Cardiac muscle cell (in vitro differentiated cells and primary cell): ENCODE results near the gene MCC. TPM values are rescaled to one million over a fixed set of nuclear protein-coding genes. Genes with fewer than 3 reads are reported as not detected.
A peak's percentile ranks its signal among the peaks of the same experiment; 100 is the strongest.

ENCODE experiments used
- DNase-seq, 2 donors: peaks; one replicate each; pipeline versions ENCODE4 v3.0.0 to v3.0.0-alpha.2; 2010 to 2017; ENCODE audit warnings: low read depth in 1 of 2, low spot score in 1 of 2
- H3K27ac ChIP-seq: fragments of 200-600 bp; sonication (generic); 2 replicates; pipeline ENCODE4 v1.5.1; 2016
- H3K27me3 ChIP-seq: fragments of 200-600 bp; sonication (generic); 2 replicates; pipeline ENCODE4 v1.6.0; 2016; ENCODE audit warnings: control low read depth
- H3K36me3 ChIP-seq: fragments of 200-600 bp; sonication (generic); 2 replicates; pipeline ENCODE4 v1.5.1; 2016; ENCODE audit warnings: control low read depth
- H3K4me1 ChIP-seq: fragments of 200-600 bp; sonication (generic); 2 replicates; pipeline ENCODE4 v1.8.1; 2017; ENCODE audit warnings: low read depth, mild to moderate bottlenecking, mixed run types
- H3K4me3 ChIP-seq: fragments of 200-600 bp; sonication (generic); 2 replicates; pipeline ENCODE4 v1.5.1; 2016; ENCODE audit warnings: mild to moderate bottlenecking
- H3K9me3 ChIP-seq: fragments of 200-600 bp; sonication (generic); 2 replicates; pipeline ENCODE4 v1.5.1; 2017; ENCODE audit warnings: low read depth, mild to moderate bottlenecking, control low read depth
- polyA plus RNA-seq: library from polyadenylated mRNA; unstranded; fragments of >200 nt; fragmentation: Nextera tagmentation; extraction: Ambion mirVana; gene quantifications from 2 replicates; pipeline ENCODE4 v1.2.1, GENCODE V29; 2016
- total RNA-seq: library from RNA; depleted of rRNA; stranded (reverse); fragments of >200 nt; gene quantifications from 2 replicates; pipeline ENCODE4 v1.2.3, GENCODE V29; 2016
- TF ChIP-seq, protein P1 (sequence below): IDR thresholded peaks from 2 replicates; pipeline ENCODE4 v1.5.1; 2012; ENCODE audit warnings: low read depth, mild to moderate bottlenecking, low read length

Gene MCC
- total and polyA plus RNA-seq, 2 experiments from 2014 or later, result 37.8 to 137 TPM

DNA sequence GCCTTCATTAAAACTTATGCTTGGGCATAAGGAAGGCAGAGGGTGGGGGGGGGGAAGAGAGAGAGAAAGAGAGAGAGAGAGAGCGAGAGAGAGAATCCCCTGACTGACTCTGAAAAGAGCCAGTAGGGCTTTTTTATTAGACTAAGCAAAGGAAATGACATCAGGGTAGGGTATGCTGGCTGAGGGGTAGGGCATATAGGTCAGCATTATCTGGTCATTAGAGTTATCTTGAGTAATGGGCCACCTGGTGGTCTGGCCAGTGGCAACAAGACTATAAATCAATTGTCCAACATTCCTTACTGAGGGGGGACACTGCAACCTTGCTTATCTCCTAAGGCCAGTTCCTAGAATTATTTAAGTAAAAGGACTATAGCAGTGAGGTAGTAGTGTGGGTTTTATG lies 120.7 kb downstream of the MCC start:
- no peaks in the 10 kb centered on the region for H3K27me3 ChIP-seq
- H3K36me3 ChIP-seq, result no peaks in the 10 kb centered on the region
- no peaks in the 10 kb centered on the region for H3K4me1 ChIP-seq
- no peak overlapping the region for H3K27ac ChIP-seq
- no peak overlapping the region for H3K4me3 ChIP-seq
- TF ChIP-seq, protein P1, sequence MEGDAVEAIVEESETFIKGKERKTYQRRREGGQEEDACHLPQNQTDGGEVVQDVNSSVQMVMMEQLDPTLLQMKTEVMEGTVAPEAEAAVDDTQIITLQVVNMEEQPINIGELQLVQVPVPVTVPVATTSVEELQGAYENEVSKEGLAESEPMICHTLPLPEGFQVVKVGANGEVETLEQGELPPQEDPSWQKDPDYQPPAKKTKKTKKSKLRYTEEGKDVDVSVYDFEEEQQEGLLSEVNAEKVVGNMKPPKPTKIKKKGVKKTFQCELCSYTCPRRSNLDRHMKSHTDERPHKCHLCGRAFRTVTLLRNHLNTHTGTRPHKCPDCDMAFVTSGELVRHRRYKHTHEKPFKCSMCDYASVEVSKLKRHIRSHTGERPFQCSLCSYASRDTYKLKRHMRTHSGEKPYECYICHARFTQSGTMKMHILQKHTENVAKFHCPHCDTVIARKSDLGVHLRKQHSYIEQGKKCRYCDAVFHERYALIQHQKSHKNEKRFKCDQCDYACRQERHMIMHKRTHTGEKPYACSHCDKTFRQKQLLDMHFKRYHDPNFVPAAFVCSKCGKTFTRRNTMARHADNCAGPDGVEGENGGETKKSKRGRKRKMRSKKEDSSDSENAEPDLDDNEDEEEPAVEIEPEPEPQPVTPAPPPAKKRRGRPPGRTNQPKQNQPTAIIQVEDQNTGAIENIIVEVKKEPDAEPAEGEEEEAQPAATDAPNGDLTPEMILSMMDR, result no peak
- H3K9me3 ChIP-seq, result no peaks in the 10 kb centered on the region
- no peak for DNase-seq

DNA sequence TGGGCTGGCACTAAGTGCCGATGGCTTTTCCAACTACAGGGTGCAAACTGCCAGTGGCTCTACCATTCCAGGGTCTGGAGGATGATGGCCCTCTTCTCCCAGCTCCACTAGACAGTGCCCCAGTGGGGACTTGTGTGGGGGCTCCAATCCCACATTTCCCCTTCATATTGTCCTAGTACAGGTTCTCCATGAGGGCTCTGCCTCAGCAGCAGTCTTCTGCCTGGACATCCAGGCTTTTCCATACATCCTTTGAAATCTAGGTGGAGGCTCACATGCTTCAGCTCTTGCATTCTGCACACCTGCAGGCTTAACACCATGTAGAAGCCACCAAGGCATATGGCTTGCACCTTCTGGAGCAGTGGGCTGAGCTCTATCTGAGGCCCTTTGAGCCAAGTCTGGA lies 123.8 kb downstream of the MCC start:
- DNase-seq, result no peak
- Histone ChIP-seq H3K27ac (no peak overlapping the region), H3K4me3 (no peak overlapping the region), H3K9me3 (no peaks in the 10 kb centered on the region), H3K36me3 (no peaks in the 10 kb centered on the region), H3K27me3 (no peaks in the 10 kb centered on the region), H3K4me1 (peaks cover under 1% of the 10 kb centered on the region)
- TF ChIP-seq, protein P1, result no peak

DNA sequence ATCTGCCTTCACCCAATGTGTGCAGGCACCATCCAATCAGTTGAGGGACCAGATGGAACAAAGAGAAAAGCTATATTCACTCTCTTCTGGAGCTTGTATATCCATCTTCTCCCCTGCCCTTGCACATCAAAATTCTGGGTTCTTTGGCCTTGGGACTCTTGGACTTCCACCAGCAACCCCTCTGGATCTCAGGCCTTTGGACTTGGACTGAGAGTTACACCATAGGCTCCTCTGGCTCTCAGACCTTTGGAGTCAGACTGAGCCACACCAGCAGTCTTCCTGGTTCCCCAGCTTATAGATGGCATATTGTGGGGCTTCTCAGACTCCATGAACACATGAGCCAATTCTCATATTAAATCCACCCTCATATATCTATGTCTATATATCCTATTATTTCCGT lies 126.6 kb downstream of the MCC start:
- H3K4me1 ChIP-seq, result peaks cover 11% of the 10 kb centered on the region
- H3K27ac ChIP-seq, result no peak overlapping the region
- H3K4me3 ChIP-seq, result no peak overlapping the region
- no peak for DNase-seq
- H3K9me3 ChIP-seq, result no peaks in the 10 kb centered on the region
- no peaks in the 10 kb centered on the region for H3K27me3 ChIP-seq
- H3K36me3 ChIP-seq, result no peaks in the 10 kb centered on the region
- TF ChIP-seq, protein P1, result no peak

DNA sequence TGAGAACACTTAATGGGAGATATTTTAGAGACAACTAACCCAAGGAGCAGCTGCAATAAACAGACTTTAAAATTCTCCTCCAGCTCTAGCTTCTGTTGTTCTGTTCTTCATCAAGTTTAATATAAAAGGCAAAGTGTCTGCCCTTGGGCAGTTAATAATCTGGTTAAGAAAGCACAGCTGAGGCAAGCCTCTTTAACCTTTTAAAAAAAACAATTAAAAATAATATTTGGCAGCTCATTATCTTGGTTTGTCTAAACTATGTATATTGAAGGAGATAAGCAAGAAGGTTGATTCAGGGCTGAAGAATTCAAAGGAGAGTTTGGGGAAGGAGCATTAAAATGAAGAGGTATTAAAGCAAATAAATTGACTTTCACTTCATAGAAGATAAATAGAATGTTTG lies 128.8 kb downstream of the MCC start:
- DNase-seq, result peak in 1 of 2 donors; percentile 52
- no peaks in the 10 kb centered on the region for H3K36me3 ChIP-seq
- TF ChIP-seq, protein P1, result no peak
- no peak overlapping the region for H3K4me3 ChIP-seq
- H3K9me3 ChIP-seq, result no peaks in the 10 kb centered on the region
- H3K4me1 ChIP-seq, result peaks cover 11% of the 10 kb centered on the region
- H3K27ac ChIP-seq, result no peak overlapping the region
- H3K27me3 ChIP-seq, result no peaks in the 10 kb centered on the region

DNA sequence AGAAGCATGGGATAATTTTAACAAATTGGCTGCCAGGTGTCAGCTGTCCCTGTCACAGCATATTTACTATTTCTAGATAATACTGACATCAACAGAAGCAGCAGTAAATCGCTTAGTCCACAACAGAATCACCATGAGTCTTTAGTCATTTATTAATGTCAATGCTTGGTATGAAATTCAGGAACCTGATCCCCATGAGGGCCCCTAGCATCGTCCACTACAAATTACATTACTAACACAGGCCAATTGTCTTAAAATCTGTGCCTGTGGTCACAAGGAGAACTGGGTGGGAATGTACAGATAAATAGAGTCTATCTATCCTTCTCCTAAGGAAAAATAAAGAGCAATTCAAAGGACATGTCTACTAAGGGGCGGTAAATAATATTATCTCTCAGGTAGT lies 129.6 kb downstream of the MCC start:
- Histone ChIP-seq H3K9me3 (no peaks in the 10 kb centered on the region), H3K27me3 (no peaks in the 10 kb centered on the region), H3K36me3 (no peaks in the 10 kb centered on the region), H3K4me1 (peaks cover 17% of the 10 kb centered on the region), H3K27ac (no peak overlapping the region), H3K4me3 (no peak overlapping the region)
- DNase-seq, result no peak
- TF ChIP-seq, protein P1, result no peak
